Ishikawa (cell line): ENCODE results near the gene C12orf43.

Source experiments
- CEBPB ChIP-seq: IDR thresholded peaks from 2 replicates; pipeline ENCODE4 v1.6.1; 2012
- EP300 ChIP-seq: IDR thresholded peaks from 2 replicates; pipeline ENCODE4 v1.6.1; 2012; ENCODE audit warnings: borderline replicate concordance
- TAF1 ChIP-seq: IDR thresholded peaks from 2 replicates; pipeline ENCODE4 v1.6.1; 2012; ENCODE audit warnings: low read depth, mild to moderate bottlenecking
- YY1 ChIP-seq: IDR thresholded peaks from 2 replicates; pipeline ENCODE4 v1.6.1; 2012; ENCODE audit warnings: low read depth
- ZBTB7A ChIP-seq: IDR thresholded peaks from 2 replicates; pipeline ENCODE4 v1.6.1; 2012; ENCODE audit warnings: low read depth

DNA sequence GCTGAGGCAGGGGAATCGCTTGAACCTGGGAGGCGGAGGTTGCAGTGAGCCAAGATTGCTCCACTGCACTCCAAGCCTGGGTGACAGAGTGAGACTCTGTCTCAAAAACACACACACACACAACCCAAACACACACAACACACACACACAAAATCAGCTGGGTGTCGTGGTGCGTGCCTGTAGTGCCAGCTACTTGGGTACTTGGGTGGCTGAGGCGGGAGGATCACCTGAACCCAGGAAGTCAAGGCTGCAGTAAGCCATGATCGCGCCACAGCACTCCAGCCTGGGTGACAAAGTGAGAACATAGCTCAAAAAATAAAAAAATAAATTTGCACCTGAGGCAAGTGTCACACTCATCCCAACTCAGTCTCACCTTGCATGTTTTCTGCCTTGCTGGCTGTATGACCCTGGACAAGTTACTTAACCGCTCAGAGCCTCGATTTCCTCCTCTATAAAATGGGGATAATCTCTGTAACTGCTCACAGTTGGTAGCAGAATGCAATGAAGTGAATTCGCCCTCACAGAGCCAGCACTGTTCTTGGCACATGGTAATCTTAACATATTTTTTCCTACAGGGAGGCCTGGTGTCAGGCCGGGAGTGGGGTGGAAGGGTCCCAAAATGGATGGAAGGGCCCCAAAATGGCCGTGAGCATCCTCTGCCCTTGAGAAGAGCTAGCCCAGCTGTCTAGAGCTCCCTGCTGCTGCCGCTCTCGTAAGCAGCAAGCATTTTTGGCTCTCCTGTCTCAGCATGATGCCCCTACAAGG is 38.6 kb downstream of the C12orf43 start:
- TF ChIP-seq TAF1 (no peak), CEBPB (no peak), YY1 (no peak), EP300 (no peak), ZBTB7A (no peak)
